HEK293 (cell line): ENCODE results near the gene HOXA6.

Experiments used
- FEZF1 ChIP-seq: fragments of 450-650 bp; formaldehyde crosslinking; IDR thresholded peaks from 2 replicates; pipeline ENCODE4 v1.5.1; 2016; ENCODE audit warnings: missing biosample characterization, missing genetic modification characterization
- MZF1 ChIP-seq: fragments of 450-650 bp; formaldehyde crosslinking; IDR thresholded peaks from 2 replicates; pipeline ENCODE4 v1.5.1; 2017; ENCODE audit warnings: missing biosample characterization, missing genetic modification characterization, borderline replicate concordance
- PBX3 ChIP-seq: sonication (generic); formaldehyde crosslinking; IDR thresholded peaks from 2 replicates; pipeline ENCODE4 v1.8.1; 2022; ENCODE audit warnings: mild to moderate bottlenecking, moderate library complexity, missing genetic modification reagents
- RBAK ChIP-seq: fragments of 450-650 bp; formaldehyde crosslinking; IDR thresholded peaks from 2 replicates; pipeline ENCODE4 v1.5.1; 2016; ENCODE audit warnings: missing biosample characterization, missing genetic modification characterization
- SALL2 ChIP-seq: fragments of 450-650 bp; formaldehyde crosslinking; IDR thresholded peaks from 2 replicates; pipeline ENCODE4 v1.5.0; 2017; ENCODE audit warnings: missing biosample characterization, mild to moderate bottlenecking, missing genetic modification characterization, borderline replicate concordance
- ZNF132 ChIP-seq: fragments of 450-650 bp; formaldehyde crosslinking; IDR thresholded peaks from 2 replicates; pipeline ENCODE4 v1.5.1; 2017; ENCODE audit warnings: missing biosample characterization, missing genetic modification characterization, borderline replicate concordance
- ZNF133 ChIP-seq: fragments of 450-650 bp; formaldehyde crosslinking; IDR thresholded peaks from 2 replicates; pipeline ENCODE4 v1.5.1; 2016; ENCODE audit warnings: missing biosample characterization, missing genetic modification characterization
- ZNF155 ChIP-seq: fragments of 450-650 bp; formaldehyde crosslinking; IDR thresholded peaks from 2 replicates; pipeline ENCODE4 v1.5.1; 2016; ENCODE audit warnings: missing biosample characterization, missing genetic modification characterization
- ZNF184 ChIP-seq: fragments of 450-650 bp; IDR thresholded peaks from 2 replicates; pipeline ENCODE4 v1.5.1; 2018; ENCODE audit warnings: missing biosample characterization, mild to moderate bottlenecking, missing genetic modification characterization
- ZNF2 ChIP-seq: fragments of 450-650 bp; formaldehyde crosslinking; IDR thresholded peaks from 2 replicates; pipeline ENCODE4 v1.5.1; 2016; ENCODE audit warnings: missing biosample characterization, missing genetic modification characterization
- ZNF211 ChIP-seq: fragments of 450-650 bp; formaldehyde crosslinking; IDR thresholded peaks from 2 replicates; pipeline ENCODE4 v1.5.1; 2016; ENCODE audit warnings: low read depth, missing biosample characterization, missing genetic modification characterization
- ZNF214 ChIP-seq: fragments of 450-650 bp; formaldehyde crosslinking; IDR thresholded peaks from 2 replicates; pipeline ENCODE4 v1.5.1; 2017; ENCODE audit warnings: missing biosample characterization, mild to moderate bottlenecking, missing genetic modification characterization, borderline replicate concordance
- ZNF248 ChIP-seq: fragments of 450-650 bp; formaldehyde crosslinking; IDR thresholded peaks from 2 replicates; pipeline ENCODE4 v1.5.1; 2017; ENCODE audit warnings: missing biosample characterization, missing genetic modification characterization
- ZNF26 ChIP-seq: fragments of 450-650 bp; formaldehyde crosslinking; IDR thresholded peaks from 2 replicates; pipeline ENCODE4 v1.5.1; 2016; ENCODE audit warnings: missing biosample characterization, missing genetic modification characterization
- ZNF292 ChIP-seq: fragments of 450-650 bp; formaldehyde crosslinking; IDR thresholded peaks from 2 replicates; pipeline ENCODE4 v1.5.1; 2016; ENCODE audit warnings: low read depth, missing biosample characterization, missing genetic modification characterization, borderline replicate concordance
- ZNF350 ChIP-seq: fragments of 450-650 bp; formaldehyde crosslinking; IDR thresholded peaks from 2 replicates; pipeline ENCODE4 v1.5.0; 2017; ENCODE audit warnings: missing biosample characterization, mild to moderate bottlenecking, missing genetic modification characterization
- ZNF404 ChIP-seq: fragments of 450-650 bp; formaldehyde crosslinking; IDR thresholded peaks from 2 replicates; pipeline ENCODE4 v1.5.1; 2017; ENCODE audit warnings: missing biosample characterization, missing genetic modification characterization
- ZNF426 ChIP-seq: fragments of 450-650 bp; formaldehyde crosslinking; IDR thresholded peaks from 2 replicates; pipeline ENCODE4 v1.5.1; 2017; ENCODE audit warnings: missing biosample characterization, missing genetic modification characterization, mild to moderate bottlenecking, inconsistent platforms, moderate library complexity
- ZNF48 ChIP-seq: fragments of 450-650 bp; formaldehyde crosslinking; IDR thresholded peaks from 2 replicates; pipeline ENCODE4 v1.5.1; 2016; ENCODE audit warnings: missing biosample characterization, missing genetic modification characterization
- ZNF501 ChIP-seq: fragments of 450-650 bp; formaldehyde crosslinking; IDR thresholded peaks from 2 replicates; pipeline ENCODE4 v1.5.1; 2016; ENCODE audit warnings: missing biosample characterization, missing genetic modification characterization
- ZNF518A ChIP-seq: fragments of 450-650 bp; formaldehyde crosslinking; conservative IDR thresholded peaks from 2 replicates; pipeline ENCODE4 v1.5.1; 2016; ENCODE audit warnings: low read depth, missing biosample characterization, missing genetic modification characterization
- ZNF529 ChIP-seq: fragments of 450-650 bp; formaldehyde crosslinking; IDR thresholded peaks from 2 replicates; pipeline ENCODE4 v1.5.1; 2017; ENCODE audit warnings: missing genetic modification characterization, missing biosample characterization; ENCODE audit not compliant: insufficient replicate concordance
- ZNF624 ChIP-seq: fragments of 450-650 bp; formaldehyde crosslinking; IDR thresholded peaks from 2 replicates; pipeline ENCODE4 v1.5.1; 2017; ENCODE audit warnings: missing biosample characterization, missing genetic modification characterization
- ZNF626 ChIP-seq: fragments of 450-650 bp; sonication (Bioruptor Pico); formaldehyde crosslinking; IDR thresholded peaks from 2 replicates; pipeline ENCODE4 v1.5.1; 2018; ENCODE audit warnings: missing biosample characterization, missing genetic modification characterization, inconsistent platforms
- ZNF645 ChIP-seq: fragments of 450-650 bp; formaldehyde crosslinking; IDR thresholded peaks from 2 replicates; pipeline ENCODE4; 2016; ENCODE audit warnings: missing biosample characterization, missing genetic modification characterization
- ZNF670 ChIP-seq: fragments of 450-650 bp; formaldehyde crosslinking; IDR thresholded peaks from 2 replicates; pipeline ENCODE4 v1.5.1; 2016; ENCODE audit warnings: missing biosample characterization, missing genetic modification characterization, low read depth
- ZNF76 ChIP-seq: fragments of 450-650 bp; formaldehyde crosslinking; IDR thresholded peaks from 2 replicates; pipeline ENCODE4; 2016; ENCODE audit warnings: low read depth, missing biosample characterization, missing genetic modification characterization, borderline replicate concordance
- ZNF776 ChIP-seq: fragments of 450-650 bp; formaldehyde crosslinking; IDR thresholded peaks from 2 replicates; pipeline ENCODE4 v1.5.0; 2017; ENCODE audit warnings: missing biosample characterization, missing genetic modification characterization, borderline replicate concordance
- ZNF777 ChIP-seq: fragments of 450-650 bp; formaldehyde crosslinking; IDR thresholded peaks from 2 replicates; pipeline ENCODE4 v1.5.1; 2017; ENCODE audit warnings: missing biosample characterization, missing genetic modification characterization, borderline replicate concordance
- ZNF785 ChIP-seq: fragments of 450-650 bp; formaldehyde crosslinking; IDR thresholded peaks from 2 replicates; pipeline ENCODE4 v1.5.1; 2016; ENCODE audit warnings: missing biosample characterization, missing genetic modification characterization
- ZNF837 ChIP-seq: fragments of 450-650 bp; formaldehyde crosslinking; IDR thresholded peaks from 2 replicates; pipeline ENCODE4 v1.5.1; 2016; ENCODE audit warnings: missing biosample characterization, missing genetic modification characterization

HOXA6 gene

GRCh38 chr7:27172823-27173510 is 25.4 kb upstream of the HOXA6 start (continued):
- TF ChIP-seq ZNF426, result no peak
- 0 out of 2 replicates have a peak, but pooled peaks have one; percentile 26 for TF ChIP-seq ZNF76 (tag by site-specific recombination)
- TF ChIP-seq ZNF776 (tag by site-specific recombination), result no peak
- peak; percentile 92 for TF ChIP-seq FEZF1 (tag by site-specific recombination)
- peak; percentile 47; the same call in 1 of the 2 replicates for TF ChIP-seq PBX3 (CRISPR knock-in tag)
- no peak for TF ChIP-seq ZNF292
- TF ChIP-seq ZNF26 (tag by site-specific recombination), result no peak
- no peak for TF ChIP-seq ZNF529 (tag by site-specific recombination)
- TF ChIP-seq ZNF184 (tag by site-specific recombination), result no peak
- no peak for TF ChIP-seq SALL2 (tag by site-specific recombination)
- TF ChIP-seq ZNF777 (tag by site-specific recombination), result no peak
- no peak for TF ChIP-seq ZNF214 (tag by site-specific recombination)
- no peak for TF ChIP-seq ZNF518A (tag by site-specific recombination)
- TF ChIP-seq ZNF248 (tag by site-specific recombination), result no peak
- TF ChIP-seq ZNF404 (tag by site-specific recombination), result no peak
- no peak for TF ChIP-seq ZNF155 (tag by site-specific recombination)
- no peak for TF ChIP-seq ZNF132 (tag by site-specific recombination)
- no peak for TF ChIP-seq ZNF645 (tag by site-specific recombination)
- TF ChIP-seq ZNF837, result no peak
- no peak for TF ChIP-seq ZNF133 (tag by site-specific recombination)
- TF ChIP-seq RBAK (tag by site-specific recombination), result no peak
- no peak for TF ChIP-seq ZNF2 (tag by site-specific recombination)
- TF ChIP-seq ZNF785, result no peak
- TF ChIP-seq ZNF350 (tag by site-specific recombination), result no peak
- no peak for TF ChIP-seq ZNF626 (tag by site-specific recombination)
- TF ChIP-seq ZNF501 (tag by site-specific recombination), result peak; percentile 50; the same call in 1 of the 2 replicates
- no peak for TF ChIP-seq ZNF670 (tag by site-specific recombination)
- no peak for TF ChIP-seq ZNF211
- TF ChIP-seq ZNF624 (tag by site-specific recombination), result no peak
- TF ChIP-seq ZNF48 (tag by site-specific recombination), result no peak
- TF ChIP-seq MZF1, result peak; percentile 39; the same call in 1 of the 2 replicates
